ENCODE data around the gene DCC.

GRCh38 chr18:53114441-53114840, 774.4 kb downstream of the DCC start:
- TF ChIP-seq POLR2A (IDR thresholded peaks at IDR 0.05; ENCODE audit: borderline replicate concordance, extremely low read depth, insufficient read depth, insufficient read length) (no peak), CEBPB (IDR thresholded peaks at IDR 0.05; ENCODE audit: low read depth) (no peak), REST (IDR thresholded peaks at IDR 0.05; ENCODE audit: low read depth) (no peak), CTCF (IDR thresholded peaks at IDR 0.05 in 2 of 3, conservative IDR thresholded peaks at IDR 0.05 in 1 of 3; ENCODE audit: borderline replicate concordance in 1 of 3, insufficient read depth in 1 of 3, low read depth in 2 of 3, low read length in 2 of 3) (no peak), ZFX (IDR thresholded peaks at IDR 0.05) (no peak), ZNF274 (IDR thresholded peaks at IDR 0.05; ENCODE audit: low read depth, low read length) (no peak), EZH2phosphoT487 (IDR thresholded peaks at IDR 0.05; ENCODE audit: borderline replicate concordance) (no peak), MAX (IDR thresholded peaks at IDR 0.05) (no peak), EGR1 (IDR thresholded peaks at IDR 0.05; ENCODE audit: low read depth) (no peak), POLR2AphosphoS5 (IDR thresholded peaks at IDR 0.05; ENCODE audit: low read depth, low read length) (no peak), EZH2 (IDR thresholded peaks at IDR 0.05) (no peak), YY1 (IDR thresholded peaks at IDR 0.05; ENCODE audit: extremely low read depth, insufficient replicate concordance, low read depth, low read length) (no peak), CBX3 (IDR thresholded peaks at IDR 0.05; ENCODE audit: low read depth) (no peak), FOSL1 (IDR thresholded peaks at IDR 0.05; ENCODE audit: low read depth) (no peak)

Data from HCT116 (cell line).